HepG2 (cell line): ENCODE measurements around the gene PKMYT1. TPM values are rescaled to one million over a fixed set of nuclear protein-coding genes. Genes with fewer than 3 reads are reported as not detected.
A peak's percentile ranks its signal among the peaks of the same experiment; 100 is the strongest.

ENCODE experiments used
- BCLAF1 ChIP-seq: fragments of 450-650 bp; IDR thresholded peaks from 2 replicates; pipeline ENCODE4 v1.6.1; 2017; ENCODE audit warnings: mild to moderate bottlenecking
- DBP ChIP-seq: sonication (generic); formaldehyde crosslinking; IDR thresholded peaks from 2 replicates; pipeline ENCODE4 v1.4.0; 2020; ENCODE audit warnings: missing genetic modification reagents; ENCODE audit errors: not compliant biosample characterization
- EHMT2 ChIP-seq: fragments of 200-600 bp; sonication (generic); IDR thresholded peaks from 2 replicates; pipeline ENCODE4 v1.7.0; 2017; ENCODE audit warnings: antibody characterized with exemption, low read depth, low read length, borderline replicate concordance
- FOXP4 ChIP-seq: sonication (generic); formaldehyde crosslinking; IDR thresholded peaks from 2 replicates; pipeline ENCODE4 v1.4.0; 2020; ENCODE audit warnings: missing genetic modification reagents
- KDM2A ChIP-seq: sonication (generic); formaldehyde crosslinking; IDR thresholded peaks from 2 replicates; pipeline ENCODE4 v1.4.0; 2020; ENCODE audit warnings: low read depth, missing genetic modification reagents, borderline replicate concordance
- PHB2 ChIP-seq: fragments of 450-650 bp; IDR thresholded peaks from 2 replicates; pipeline ENCODE4 v1.6.1; 2018; ENCODE audit not compliant: partially characterized antibody
- PHF20 ChIP-seq: sonication (generic); formaldehyde crosslinking; IDR thresholded peaks from 2 replicates; pipeline ENCODE4 v1.5.0; 2020; ENCODE audit warnings: mild to moderate bottlenecking, missing genetic modification reagents
- SAP130 ChIP-seq: IDR thresholded peaks from 2 replicates; pipeline ENCODE4 v1.6.1; 2016; ENCODE audit warnings: low read depth
- TAF1 ChIP-seq: sonication (generic); formaldehyde crosslinking; IDR thresholded peaks from 2 replicates; pipeline ENCODE4 v1.4.0; 2020; ENCODE audit warnings: missing genetic modification reagents
- TBX3 ChIP-seq: fragments of 450-650 bp; IDR thresholded peaks from 2 replicates; pipeline ENCODE4 v1.6.1; 2017; ENCODE audit warnings: antibody characterized with exemption, mild to moderate bottlenecking, inconsistent platforms, borderline replicate concordance
- ZBTB7A ChIP-seq: sonication (generic); formaldehyde crosslinking; IDR thresholded peaks from 2 replicates; pipeline ENCODE4 v1.8.0; 2022; ENCODE audit warnings: mild to moderate bottlenecking, missing genetic modification reagents
- ZNF263 ChIP-seq: sonication (generic); formaldehyde crosslinking; IDR thresholded peaks from 2 replicates; pipeline ENCODE4 v1.4.0; 2020; ENCODE audit warnings: missing genetic modification reagents
- ZNF556 ChIP-seq: sonication (generic); formaldehyde crosslinking; IDR thresholded peaks from 2 replicates; pipeline ENCODE4 v1.4.0; 2020; ENCODE audit warnings: mild to moderate bottlenecking, missing genetic modification reagents, borderline replicate concordance
- polyA plus RNA-seq, 8 experiments: library from polyadenylated mRNA; depleted of rRNA in 3 of 8; stranded (reverse) in 7 of 8; unstranded in 1 of 8; fragments of >200 nt; fragmentation: Illumina TruSeq in 4 of 8; extraction: Trizol in 4 of 8; gene quantifications; 2 replicates each; pipeline versions ENCODE4 v1.2.1 to v1.2.3, GENCODE V29; 2011 to 2016; ENCODE audit warnings: low read depth in 4 of 8, missing spikeins in 1 of 8, mixed read lengths in 1 of 8; ENCODE audit not compliant: insufficient read depth in 1 of 8
- total RNA-seq, 5 experiments: library from RNA; depleted of rRNA; stranded (reverse); fragments of >200 nt; fragmentation: Illumina TruSeq; extraction: Trizol; gene quantifications; 2 replicates each; pipeline ENCODE4 v1.2.3, GENCODE V29; 2016; ENCODE audit warnings: low read depth in 1 of 5
- TF ChIP-seq, protein P1 (sequence below): IDR thresholded peaks from 2 replicates; pipeline ENCODE4 v1.6.1; 2016; ENCODE audit warnings: low read depth
- TF ChIP-seq, protein P2 (sequence below): sonication (generic); formaldehyde crosslinking; IDR thresholded peaks from 2 replicates; pipeline ENCODE4 v1.8.1; 2023; ENCODE audit warnings: mild to moderate bottlenecking, missing genetic modification reagents
- TF ChIP-seq, protein P3 (sequence below): sonication (generic); formaldehyde crosslinking; conservative IDR thresholded peaks from 2 replicates; pipeline ENCODE4 v1.4.0; 2020; ENCODE audit warnings: missing genetic modification reagents

PKMYT1 gene
- total and polyA plus RNA-seq, 2 of the 13 experiments (the other 11 are each of a cell fraction or from before 2014, with no cell fraction given): 7.0 to 27.8 TPM

- TF ChIP-seq, protein P1, sequence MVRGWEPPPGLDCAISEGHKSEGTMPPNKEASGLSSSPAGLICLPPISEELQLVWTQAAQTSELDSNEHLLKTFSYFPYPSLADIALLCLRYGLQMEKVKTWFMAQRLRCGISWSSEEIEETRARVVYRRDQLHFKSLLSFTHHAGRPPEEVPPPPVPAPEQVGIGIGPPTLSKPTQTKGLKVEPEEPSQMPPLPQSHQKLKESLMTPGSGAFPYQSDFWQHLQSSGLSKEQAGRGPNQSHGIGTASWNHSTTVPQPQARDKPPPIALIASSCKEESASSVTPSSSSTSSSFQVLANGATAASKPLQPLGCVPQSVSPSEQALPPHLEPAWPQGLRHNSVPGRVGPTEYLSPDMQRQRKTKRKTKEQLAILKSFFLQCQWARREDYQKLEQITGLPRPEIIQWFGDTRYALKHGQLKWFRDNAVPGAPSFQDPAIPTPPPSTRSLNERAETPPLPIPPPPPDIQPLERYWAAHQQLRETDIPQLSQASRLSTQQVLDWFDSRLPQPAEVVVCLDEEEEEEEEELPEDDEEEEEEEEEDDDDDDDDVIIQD: no peak
- no peak for TF ChIP-seq TBX3
- TF ChIP-seq ZNF263 (CRISPR knock-in tag): peak; percentile 93
- TF ChIP-seq, protein P2, sequence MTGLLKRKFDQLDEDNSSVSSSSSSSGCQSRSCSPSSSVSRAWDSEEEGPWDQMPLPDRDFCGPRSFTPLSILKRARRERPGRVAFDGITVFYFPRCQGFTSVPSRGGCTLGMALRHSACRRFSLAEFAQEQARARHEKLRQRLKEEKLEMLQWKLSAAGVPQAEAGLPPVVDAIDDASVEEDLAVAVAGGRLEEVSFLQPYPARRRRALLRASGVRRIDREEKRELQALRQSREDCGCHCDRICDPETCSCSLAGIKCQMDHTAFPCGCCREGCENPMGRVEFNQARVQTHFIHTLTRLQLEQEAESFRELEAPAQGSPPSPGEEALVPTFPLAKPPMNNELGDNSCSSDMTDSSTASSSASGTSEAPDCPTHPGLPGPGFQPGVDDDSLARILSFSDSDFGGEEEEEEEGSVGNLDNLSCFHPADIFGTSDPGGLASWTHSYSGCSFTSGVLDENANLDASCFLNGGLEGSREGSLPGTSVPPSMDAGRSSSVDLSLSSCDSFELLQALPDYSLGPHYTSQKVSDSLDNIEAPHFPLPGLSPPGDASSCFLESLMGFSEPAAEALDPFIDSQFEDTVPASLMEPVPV (CRISPR knock-in tag): no peak
- TF ChIP-seq FOXP4 (CRISPR knock-in tag): peak; percentile 14; the same call in 1 of the 2 replicates
- no peak for TF ChIP-seq EHMT2
- TF ChIP-seq KDM2A (CRISPR knock-in tag): peak; percentile 87; the same call in 1 of the 2 replicates
- no peak for TF ChIP-seq PHB2
- TF ChIP-seq, protein P3, sequence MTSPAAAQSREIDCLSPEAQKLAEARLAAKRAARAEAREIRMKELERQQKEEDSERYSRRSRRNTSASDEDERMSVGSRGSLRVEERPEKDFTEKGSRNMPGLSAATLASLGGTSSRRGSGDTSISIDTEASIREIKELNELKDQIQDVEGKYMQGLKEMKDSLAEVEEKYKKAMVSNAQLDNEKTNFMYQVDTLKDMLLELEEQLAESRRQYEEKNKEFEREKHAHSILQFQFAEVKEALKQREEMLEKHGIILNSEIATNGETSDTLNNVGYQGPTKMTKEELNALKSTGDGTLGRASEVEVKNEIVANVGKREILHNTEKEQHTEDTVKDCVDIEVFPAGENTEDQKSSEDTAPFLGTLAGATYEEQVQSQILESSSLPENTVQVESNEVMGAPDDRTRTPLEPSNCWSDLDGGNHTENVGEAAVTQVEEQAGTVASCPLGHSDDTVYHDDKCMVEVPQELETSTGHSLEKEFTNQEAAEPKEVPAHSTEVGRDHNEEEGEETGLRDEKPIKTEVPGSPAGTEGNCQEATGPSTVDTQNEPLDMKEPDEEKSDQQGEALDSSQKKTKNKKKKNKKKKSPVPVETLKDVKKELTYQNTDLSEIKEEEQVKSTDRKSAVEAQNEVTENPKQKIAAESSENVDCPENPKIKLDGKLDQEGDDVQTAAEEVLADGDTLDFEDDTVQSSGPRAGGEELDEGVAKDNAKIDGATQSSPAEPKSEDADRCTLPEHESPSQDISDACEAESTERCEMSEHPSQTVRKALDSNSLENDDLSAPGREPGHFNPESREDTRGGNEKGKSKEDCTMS (CRISPR knock-in tag): no peak
- peak; percentile 49; the same call in 1 of the 2 replicates for TF ChIP-seq TAF1 (CRISPR knock-in tag)
- TF ChIP-seq ZNF556: 0 out of 2 replicates have a peak, but pooled peaks have one; percentile 49
- no peak for TF ChIP-seq BCLAF1
- 0 out of 2 replicates have a peak, but pooled peaks have one; percentile 25 for TF ChIP-seq ZBTB7A (CRISPR knock-in tag)
- TF ChIP-seq PHF20 (CRISPR knock-in tag): no peak
- peak; percentile 88 for TF ChIP-seq SAP130 (CRISPR knock-in tag)
- TF ChIP-seq DBP: peak; percentile 41
Observed at GRCh38 chr16:2969545-2970521, 10.4 kb downstream of the PKMYT1 start (continued).
